Left ventricle myocardium inferior (tissue), 1 donor: ENCODE data around the gene SHISA9. TPM values are rescaled to one million over a fixed set of nuclear protein-coding genes. Genes with fewer than 3 reads are reported as not detected.

Experiments used
- DNase-seq: peaks from one replicate; pipeline ENCODE4 v3.0.0-alpha.2; 2020
- H3K27ac ChIP-seq: fragments of 200-600 bp; replicated peaks from 2 replicates; pipeline ENCODE4 v1.8.0; 2021
- H3K27me3 ChIP-seq: fragments of 200-600 bp; 2 replicates; pipeline ENCODE4 v1.8.0; 2021; ENCODE audit warnings: low read depth
- H3K36me3 ChIP-seq: fragments of 200-600 bp; 2 replicates; pipeline ENCODE4 v1.8.0; 2021
- H3K4me1 ChIP-seq: fragments of 200-600 bp; 2 replicates; pipeline ENCODE4 v1.8.0; 2021
- H3K4me3 ChIP-seq: fragments of 200-600 bp; 2 replicates; pipeline ENCODE4 v1.8.0; 2021; ENCODE audit warnings: mild to moderate bottlenecking, moderate library complexity
- H3K9me3 ChIP-seq: fragments of 200-600 bp; replicated peaks from 2 replicates; pipeline ENCODE4 v1.8.0; 2021
- intact Hi-C: fragments of 100-400 bp; cut with micrococcal nuclease; formaldehyde crosslinking; loops from one replicate; pipeline ENCODE4 v1.11.0; 2022
- total RNA-seq: library from RNA; stranded (reverse); fragmentation: NEBNext Ultra II Directional; extraction: Animal tissue kit (Norgen Biotek cat#: 25700); gene quantifications from one replicate; pipeline ENCODE4 v1.2.1, GENCODE V29; 2021
- TF ChIP-seq, protein P1 (sequence below): fragments of 200-600 bp; IDR thresholded peaks from 2 replicates; pipeline ENCODE4 v1.8.0; 2021; ENCODE audit warnings: antibody characterized with exemption, mild to moderate bottlenecking, borderline replicate concordance
- donor health status: DM: no; HTN: yes; CAD: no; lungs with severe emphysema.

The SHISA9 gene
- total RNA-seq, 1 donor from 2014 or later = 0.30 TPM

DNA sequence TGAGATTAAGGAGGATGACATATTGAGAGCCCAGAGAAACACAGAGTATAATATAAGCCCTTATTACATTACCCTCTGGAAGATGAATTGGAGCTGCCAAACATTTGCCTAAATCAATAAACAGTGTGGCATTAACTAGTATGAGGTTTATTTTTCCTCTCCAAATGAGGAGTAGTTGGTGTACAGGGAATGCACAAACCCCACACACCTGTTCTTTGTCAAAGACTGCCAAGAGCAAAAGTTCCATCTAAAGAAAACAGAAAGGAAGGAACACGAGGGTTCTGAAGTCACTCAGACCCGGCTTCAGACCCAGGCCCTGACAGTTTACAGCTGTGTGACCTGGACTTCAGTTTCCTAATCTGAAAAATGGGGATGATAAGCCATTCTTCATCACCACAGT is 138.1 kb downstream of the SHISA9 start:
- TF ChIP-seq, protein P1, sequence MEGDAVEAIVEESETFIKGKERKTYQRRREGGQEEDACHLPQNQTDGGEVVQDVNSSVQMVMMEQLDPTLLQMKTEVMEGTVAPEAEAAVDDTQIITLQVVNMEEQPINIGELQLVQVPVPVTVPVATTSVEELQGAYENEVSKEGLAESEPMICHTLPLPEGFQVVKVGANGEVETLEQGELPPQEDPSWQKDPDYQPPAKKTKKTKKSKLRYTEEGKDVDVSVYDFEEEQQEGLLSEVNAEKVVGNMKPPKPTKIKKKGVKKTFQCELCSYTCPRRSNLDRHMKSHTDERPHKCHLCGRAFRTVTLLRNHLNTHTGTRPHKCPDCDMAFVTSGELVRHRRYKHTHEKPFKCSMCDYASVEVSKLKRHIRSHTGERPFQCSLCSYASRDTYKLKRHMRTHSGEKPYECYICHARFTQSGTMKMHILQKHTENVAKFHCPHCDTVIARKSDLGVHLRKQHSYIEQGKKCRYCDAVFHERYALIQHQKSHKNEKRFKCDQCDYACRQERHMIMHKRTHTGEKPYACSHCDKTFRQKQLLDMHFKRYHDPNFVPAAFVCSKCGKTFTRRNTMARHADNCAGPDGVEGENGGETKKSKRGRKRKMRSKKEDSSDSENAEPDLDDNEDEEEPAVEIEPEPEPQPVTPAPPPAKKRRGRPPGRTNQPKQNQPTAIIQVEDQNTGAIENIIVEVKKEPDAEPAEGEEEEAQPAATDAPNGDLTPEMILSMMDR = no peak
- Histone ChIP-seq H3K9me3 (peaks cover 19% of the 10 kb centered on the region), H3K27me3 (no peaks in the 10 kb centered on the region), H3K4me1 (no peaks in the 10 kb centered on the region), H3K4me3 (no peak overlapping the region), H3K27ac (no peak overlapping the region), H3K36me3 (no peaks in the 10 kb centered on the region)
- no peak for DNase-seq
- intact Hi-C loops = no loop called here

DNA sequence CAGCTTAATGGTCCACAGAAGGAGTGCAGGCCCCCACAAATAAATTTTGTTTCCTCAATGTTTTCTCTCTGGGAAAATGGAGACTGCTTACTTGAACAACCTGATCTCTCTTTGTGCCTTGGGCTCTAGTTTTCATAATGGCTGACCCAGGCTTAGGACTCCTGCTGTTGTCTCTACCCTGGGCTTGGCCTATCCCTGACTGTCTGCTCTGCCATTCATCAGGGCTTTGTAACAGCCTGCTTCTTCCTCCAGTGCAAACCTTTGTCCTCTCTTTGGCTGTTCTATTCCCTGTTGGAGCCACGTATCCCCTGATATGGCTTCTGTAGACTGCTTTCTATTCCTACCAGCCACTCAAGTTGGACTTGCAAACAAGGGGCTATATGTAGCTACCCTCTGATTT is 139.8 kb downstream of the SHISA9 start:
- intact Hi-C loops = no loop called here
- Histone ChIP-seq H3K4me3 (no peak overlapping the region), H3K27ac (no peak overlapping the region), H3K4me1 (no peaks in the 10 kb centered on the region), H3K9me3 (peaks cover 19% of the 10 kb centered on the region), H3K27me3 (peaks cover 6% of the 10 kb centered on the region), H3K36me3 (no peaks in the 10 kb centered on the region)
- TF ChIP-seq, protein P1 = no peak
- no peak for DNase-seq

DNA sequence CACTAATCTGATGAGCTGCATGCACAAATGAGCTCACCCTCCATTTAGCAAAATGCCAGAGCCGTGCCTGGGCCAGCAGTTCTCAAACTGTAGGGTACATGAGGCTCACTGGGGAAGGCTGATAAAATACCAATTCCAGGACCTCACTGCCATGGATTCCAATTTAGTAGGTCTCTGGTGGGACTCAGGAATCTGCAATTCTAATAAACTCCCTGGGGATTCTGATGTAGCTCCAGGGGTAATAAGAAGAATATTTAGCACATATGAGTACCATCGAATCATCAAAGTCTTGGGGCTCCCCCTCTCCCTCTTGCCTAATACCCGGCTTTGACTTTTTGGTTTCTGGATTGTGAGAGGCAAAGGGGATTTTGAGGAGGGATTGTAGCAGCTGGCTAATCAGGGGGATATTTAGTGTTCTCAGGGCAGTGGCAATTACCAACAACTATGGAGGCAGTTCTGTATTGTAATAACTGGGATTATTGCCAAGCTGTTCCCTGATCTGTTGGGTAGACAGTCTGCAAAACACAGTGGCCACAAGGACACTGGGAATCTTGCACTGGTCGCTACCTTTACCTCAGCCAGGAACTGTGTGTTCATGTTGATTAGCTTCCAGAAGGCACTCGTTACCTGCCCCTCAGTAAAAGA is 140.4 kb downstream of the SHISA9 start:
- Histone ChIP-seq H3K4me3 (no peak overlapping the region), H3K27ac (no peak overlapping the region), H3K36me3 (no peaks in the 10 kb centered on the region), H3K9me3 (peaks cover 19% of the 10 kb centered on the region), H3K27me3 (peaks cover 6% of the 10 kb centered on the region), H3K4me1 (no peaks in the 10 kb centered on the region)
- TF ChIP-seq, protein P1 = no peak
- intact Hi-C loops = no loop called here
- no peak for DNase-seq

DNA sequence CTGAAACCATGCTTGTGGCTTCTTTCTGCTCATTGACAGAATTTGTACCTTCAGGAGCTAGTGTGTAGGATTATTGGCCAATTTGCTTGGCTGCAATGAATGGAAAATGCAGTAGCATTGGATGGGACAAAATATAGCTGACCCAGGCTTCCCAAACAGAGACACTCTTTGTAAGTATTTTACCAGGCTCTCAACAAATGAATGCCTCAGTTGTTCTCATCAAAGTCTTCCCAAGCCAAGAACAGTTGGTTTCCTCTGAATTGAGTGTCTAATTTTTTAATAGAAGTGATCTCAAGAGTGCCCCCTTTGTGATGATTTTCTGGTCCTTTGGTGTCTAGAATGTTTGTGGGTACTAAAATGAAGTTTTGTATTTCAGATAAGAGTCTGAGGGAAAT is 140.9 kb downstream of the SHISA9 start:
- H3K9me3 ChIP-seq = peaks cover 19% of the 10 kb centered on the region
- DNase-seq = no peak
- no peaks in the 10 kb centered on the region for H3K4me1 ChIP-seq
- no peak overlapping the region for H3K27ac ChIP-seq
- H3K27me3 ChIP-seq = peaks cover 6% of the 10 kb centered on the region
- intact Hi-C loops = no loop called here
- TF ChIP-seq, protein P1 = no peak
- H3K4me3 ChIP-seq = no peak overlapping the region
- no peaks in the 10 kb centered on the region for H3K36me3 ChIP-seq

DNA sequence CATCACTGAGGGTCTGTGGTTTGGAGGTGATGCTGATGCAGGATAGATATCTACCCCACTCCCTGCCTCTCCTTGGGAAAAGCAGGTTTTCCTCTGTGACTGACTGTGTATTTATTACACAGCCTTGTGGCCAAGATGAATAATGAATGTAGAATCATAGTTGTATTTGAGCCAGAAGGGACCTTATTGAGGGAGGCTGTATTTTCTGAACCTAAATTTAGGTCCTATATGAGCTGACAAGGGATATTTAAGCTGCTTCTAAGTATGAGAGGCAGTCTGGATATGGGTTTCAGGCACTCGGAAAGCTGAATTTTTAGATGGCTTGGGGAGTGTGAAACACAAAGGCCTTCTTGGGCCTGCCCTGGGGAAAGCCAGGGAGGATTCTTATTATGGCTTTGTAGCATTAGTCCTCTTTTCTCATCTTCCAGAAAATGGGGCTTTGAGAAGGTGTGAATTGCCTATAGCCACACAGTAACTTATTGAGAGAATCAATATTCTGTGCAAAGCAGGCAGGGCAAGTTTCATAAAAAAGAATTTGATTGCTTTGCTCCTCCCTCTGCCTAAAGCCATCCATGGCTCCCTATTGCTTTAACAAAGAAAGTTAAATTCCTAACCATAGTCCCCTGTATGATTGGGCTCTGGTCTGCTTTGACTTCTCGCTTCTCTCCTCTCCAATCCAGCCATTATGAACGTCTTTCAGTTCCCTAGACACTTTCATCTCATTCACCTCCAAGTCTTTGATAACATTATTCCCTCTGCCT is 144.8 kb downstream of the SHISA9 start:
- Histone ChIP-seq H3K4me3 (no peak overlapping the region), H3K27me3 (peaks cover 6% of the 10 kb centered on the region), H3K4me1 (no peaks in the 10 kb centered on the region), H3K27ac (no peak overlapping the region), H3K36me3 (no peaks in the 10 kb centered on the region), H3K9me3 (peaks cover 39% of the 10 kb centered on the region)
- TF ChIP-seq, protein P1 = no peak
- DNase-seq = no peak
- intact Hi-C loops = no loop called here
